ENCODE measurements around the gene MET. TPM values are rescaled to one million over a fixed set of nuclear protein-coding genes. Genes with fewer than 3 reads are reported as not detected.
"Not testable (repeated sequence)": the region's sequence is repeated elsewhere in the genome, so short reads cannot be mapped to it uniquely, and the experiment has no call there.

Gene MET
- total RNA-seq, 2 donors from 2014 or later: 15.8 to 18.6 TPM

- ATAC-seq (ENCODE audit: insufficient number of reproducible peaks, low FRiP score, low read depth): no peak
- Histone ChIP-seq H3K27ac (no peak overlapping the region), H3K4me1 (ENCODE audit: control insufficient read depth in 1 of 2, low read depth in 2 of 2) (peaks cover 0 to 14% of the 10 kb centered on the region in 2 donors), H3K4me3 (no peak overlapping the region), H3K36me3 (no peaks in the 10 kb centered on the region), H3K9me3 (no peaks in the 10 kb centered on the region), H3K27me3 (replicated peaks; ENCODE audit: insufficient read depth) (no peaks in the 10 kb centered on the region)
- TF ChIP-seq, protein P1, sequence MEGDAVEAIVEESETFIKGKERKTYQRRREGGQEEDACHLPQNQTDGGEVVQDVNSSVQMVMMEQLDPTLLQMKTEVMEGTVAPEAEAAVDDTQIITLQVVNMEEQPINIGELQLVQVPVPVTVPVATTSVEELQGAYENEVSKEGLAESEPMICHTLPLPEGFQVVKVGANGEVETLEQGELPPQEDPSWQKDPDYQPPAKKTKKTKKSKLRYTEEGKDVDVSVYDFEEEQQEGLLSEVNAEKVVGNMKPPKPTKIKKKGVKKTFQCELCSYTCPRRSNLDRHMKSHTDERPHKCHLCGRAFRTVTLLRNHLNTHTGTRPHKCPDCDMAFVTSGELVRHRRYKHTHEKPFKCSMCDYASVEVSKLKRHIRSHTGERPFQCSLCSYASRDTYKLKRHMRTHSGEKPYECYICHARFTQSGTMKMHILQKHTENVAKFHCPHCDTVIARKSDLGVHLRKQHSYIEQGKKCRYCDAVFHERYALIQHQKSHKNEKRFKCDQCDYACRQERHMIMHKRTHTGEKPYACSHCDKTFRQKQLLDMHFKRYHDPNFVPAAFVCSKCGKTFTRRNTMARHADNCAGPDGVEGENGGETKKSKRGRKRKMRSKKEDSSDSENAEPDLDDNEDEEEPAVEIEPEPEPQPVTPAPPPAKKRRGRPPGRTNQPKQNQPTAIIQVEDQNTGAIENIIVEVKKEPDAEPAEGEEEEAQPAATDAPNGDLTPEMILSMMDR (IDR thresholded peaks at IDR 0.05): no peak
- no peak for DNase-seq (ENCODE audit: low spot score)
These were observed 135.1 kb downstream of the MET start for GRCh38 chr7:116807011-116807560.

GRCh38 chr7:116809636-116810266 is 137.8 kb downstream of the MET start:
- Histone ChIP-seq H3K36me3 (no peaks in the 10 kb centered on the region), H3K4me3 (no peak overlapping the region), H3K4me1 (ENCODE audit: control insufficient read depth in 1 of 2, low read depth in 2 of 2) (peaks cover 0 to 4% of the 10 kb centered on the region in 2 donors), H3K27ac (no peak overlapping the region), H3K27me3 (replicated peaks; ENCODE audit: insufficient read depth) (no peaks in the 10 kb centered on the region), H3K9me3 (no peaks in the 10 kb centered on the region)
- DNase-seq (ENCODE audit: low spot score): no peak
- ATAC-seq (ENCODE audit: insufficient number of reproducible peaks, low FRiP score, low read depth): peak; percentile 66
- TF ChIP-seq, protein P1 (IDR thresholded peaks at IDR 0.05): peak; percentile 58

- H3K27me3 ChIP-seq (replicated peaks; ENCODE audit: insufficient read depth): no peaks in the 10 kb centered on the region
- DNase-seq (ENCODE audit: low spot score) (no peak), ATAC-seq (ENCODE audit: insufficient number of reproducible peaks, low FRiP score, low read depth) (peak; percentile 21)
- no peak overlapping the region for H3K27ac ChIP-seq
- no peaks in the 10 kb centered on the region for H3K4me1 ChIP-seq (ENCODE audit: control insufficient read depth in 1 of 2, low read depth in 2 of 2)
- H3K36me3 ChIP-seq: no peaks in the 10 kb centered on the region
- H3K4me3 ChIP-seq: no peak overlapping the region
- TF ChIP-seq, protein P1 (IDR thresholded peaks at IDR 0.05): no peak
- no peaks in the 10 kb centered on the region for H3K9me3 ChIP-seq
These were observed 138.5 kb downstream of the MET start for GRCh38 chr7:116810267-116811116.

DNA sequence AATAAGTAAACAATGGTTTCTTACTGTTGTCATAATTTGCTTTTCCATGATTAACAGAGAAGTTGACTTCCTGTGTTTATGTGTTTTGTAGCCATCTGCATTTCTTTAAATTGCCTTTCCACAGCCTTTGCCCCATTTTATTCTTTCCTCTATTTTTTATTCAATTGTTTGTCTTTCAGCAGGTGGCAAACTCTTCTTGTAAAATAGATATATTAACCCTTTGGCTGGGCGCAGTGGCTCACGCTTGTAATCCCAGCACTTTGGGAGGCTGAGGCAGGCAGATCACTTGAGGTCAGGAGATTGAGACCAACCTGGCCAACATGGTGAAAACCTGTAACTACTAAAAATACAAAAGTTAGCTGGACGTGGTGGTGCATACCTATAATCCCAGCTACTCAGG is 139.8 kb downstream of the MET start:
- no peaks in the 10 kb centered on the region for H3K9me3 ChIP-seq
- no peaks in the 10 kb centered on the region for H3K4me1 ChIP-seq (ENCODE audit: control insufficient read depth in 1 of 2, low read depth in 2 of 2)
- DNase-seq (ENCODE audit: low spot score): no peak
- TF ChIP-seq, protein P1 (IDR thresholded peaks at IDR 0.05): no peak
- H3K27me3 ChIP-seq (replicated peaks; ENCODE audit: insufficient read depth): no peaks in the 10 kb centered on the region
- no peak overlapping the region for H3K27ac ChIP-seq
- no peak overlapping the region for H3K4me3 ChIP-seq
- no peak for ATAC-seq (ENCODE audit: insufficient number of reproducible peaks, low FRiP score, low read depth)
- no peaks in the 10 kb centered on the region for H3K36me3 ChIP-seq

GRCh38 chr7:116812860-116813259 is 140.9 kb downstream of the MET start:
- no peak overlapping the region for H3K4me3 ChIP-seq
- TF ChIP-seq, protein P1 (IDR thresholded peaks at IDR 0.05): no peak
- H3K27me3 ChIP-seq (replicated peaks; ENCODE audit: insufficient read depth): no peaks in the 10 kb centered on the region
- H3K4me1 ChIP-seq (ENCODE audit: control insufficient read depth in 1 of 2, low read depth in 2 of 2): no peaks in the 10 kb centered on the region
- H3K27ac ChIP-seq: no peak overlapping the region
- ATAC-seq (ENCODE audit: insufficient number of reproducible peaks, low FRiP score, low read depth) (no peak), DNase-seq (ENCODE audit: low spot score) (no peak)
- no peaks in the 10 kb centered on the region for H3K36me3 ChIP-seq
- no peaks in the 10 kb centered on the region for H3K9me3 ChIP-seq

- H3K27me3 ChIP-seq (replicated peaks; ENCODE audit: insufficient read depth); DNase-seq (ENCODE audit: low spot score); H3K4me1 ChIP-seq (ENCODE audit: control insufficient read depth in 1 of 2, low read depth in 2 of 2); H3K9me3 ChIP-seq; H3K27ac ChIP-seq; H3K36me3 ChIP-seq; ATAC-seq (ENCODE audit: insufficient number of reproducible peaks, low FRiP score, low read depth); H3K4me3 ChIP-seq: not testable (repeated sequence)
These were observed 141.4 kb downstream of the MET start for GRCh38 chr7:116813371-116813770.

All from thoracic aorta (tissue), 2 donors.